Esophagus mucosa (tissue), 1 donor: ENCODE data around the gene HBS1L. TPM values are rescaled to one million over a fixed set of nuclear protein-coding genes. Genes with fewer than 3 reads are reported as not detected.

Source experiments
- total RNA-seq: library from RNA; stranded (reverse); gene quantifications from one replicate; pipeline ENCODE4 v1.2.4, GENCODE V29; 2023
- donor health status: DM: yes; HTN: yes; CAD: no.

HBS1L gene
- total RNA-seq, 1 donor from 2014 or later = 47.0 TPM

Other genes starting within 250 kb of the HBS1L start
- 0.16 TPM for gene ALDH8A1, start 104.7 kb downstream of the HBS1L start, total RNA-seq
- 1.3 TPM for gene MYB, start 126.5 kb upstream of the HBS1L start, total RNA-seq